Uterus (tissue), 2 donors: ENCODE measurements around the gene AJM1.

Source experiments
- POLR2A ChIP-seq, 2 donors: fragments of 450-650 bp; IDR thresholded peaks; one replicate each; pipeline ENCODE4 v1.6.1; 2016; ENCODE audit warnings: antibody characterized with exemption in 2 of 2, mild to moderate bottlenecking in 1 of 2, moderate library complexity in 1 of 2
- TF ChIP-seq, protein P1 (sequence below), 4 experiments: fragments of 200-600 bp in 2 of 4; fragments of 450-650 bp in 2 of 4; sonication (generic) in 2 of 4; IDR thresholded peaks; one replicate each; pipeline ENCODE4 v1.5.1; 2016 to 2019; ENCODE audit warnings: antibody characterized with exemption in 4 of 4, mild to moderate bottlenecking in 2 of 4, moderate library complexity in 1 of 4

DNA sequence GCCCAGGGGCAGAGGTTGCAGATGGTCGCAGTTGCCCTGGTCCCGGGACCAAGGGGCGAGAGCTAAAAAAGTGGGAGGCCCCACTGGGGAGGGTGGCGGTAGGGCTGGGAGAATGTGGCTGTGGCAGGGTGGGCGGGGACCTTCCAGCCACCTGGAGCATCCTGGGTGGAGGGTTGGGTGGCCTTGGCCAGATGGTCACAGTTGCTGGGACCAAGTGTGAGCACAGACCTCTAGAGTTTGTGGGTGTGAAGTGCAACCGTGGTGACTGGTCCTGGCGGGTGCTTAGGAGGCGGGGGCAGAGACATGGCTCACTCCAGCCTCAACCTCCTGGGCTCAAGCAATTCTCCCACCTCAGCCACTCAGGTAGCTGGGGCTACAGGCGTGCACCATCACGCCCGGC lies 38.4 kb downstream of the AJM1 start:
- TF ChIP-seq, protein P1, sequence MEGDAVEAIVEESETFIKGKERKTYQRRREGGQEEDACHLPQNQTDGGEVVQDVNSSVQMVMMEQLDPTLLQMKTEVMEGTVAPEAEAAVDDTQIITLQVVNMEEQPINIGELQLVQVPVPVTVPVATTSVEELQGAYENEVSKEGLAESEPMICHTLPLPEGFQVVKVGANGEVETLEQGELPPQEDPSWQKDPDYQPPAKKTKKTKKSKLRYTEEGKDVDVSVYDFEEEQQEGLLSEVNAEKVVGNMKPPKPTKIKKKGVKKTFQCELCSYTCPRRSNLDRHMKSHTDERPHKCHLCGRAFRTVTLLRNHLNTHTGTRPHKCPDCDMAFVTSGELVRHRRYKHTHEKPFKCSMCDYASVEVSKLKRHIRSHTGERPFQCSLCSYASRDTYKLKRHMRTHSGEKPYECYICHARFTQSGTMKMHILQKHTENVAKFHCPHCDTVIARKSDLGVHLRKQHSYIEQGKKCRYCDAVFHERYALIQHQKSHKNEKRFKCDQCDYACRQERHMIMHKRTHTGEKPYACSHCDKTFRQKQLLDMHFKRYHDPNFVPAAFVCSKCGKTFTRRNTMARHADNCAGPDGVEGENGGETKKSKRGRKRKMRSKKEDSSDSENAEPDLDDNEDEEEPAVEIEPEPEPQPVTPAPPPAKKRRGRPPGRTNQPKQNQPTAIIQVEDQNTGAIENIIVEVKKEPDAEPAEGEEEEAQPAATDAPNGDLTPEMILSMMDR (IDR thresholded peaks at IDR 0.05): no peak
- no peak for TF ChIP-seq POLR2A (IDR thresholded peaks at IDR 0.05)
